Measurements from ENCODE around the gene CTTNBP2NL.
"Not testable (repeated sequence)": the region's sequence is repeated elsewhere in the genome, so short reads cannot be mapped to it uniquely, and the experiment has no call there.

DNA sequence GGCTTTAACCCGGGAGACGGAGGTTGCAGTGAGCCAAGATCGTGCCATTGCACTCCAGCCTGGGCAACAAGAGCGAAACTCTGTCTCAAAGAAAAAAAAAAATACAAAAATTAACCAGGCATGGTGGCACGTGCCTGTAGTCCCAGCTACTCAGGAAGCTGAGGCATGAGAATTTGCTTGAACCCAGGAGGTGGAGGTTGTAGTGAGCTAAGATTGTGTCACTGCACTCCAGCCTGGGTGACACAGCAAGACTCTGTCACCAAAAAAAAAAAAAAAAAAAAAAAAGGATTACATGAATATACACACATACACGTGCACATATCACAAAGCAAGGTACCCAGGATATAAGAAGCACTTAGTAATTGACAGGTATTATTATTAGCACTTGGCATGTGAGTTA, 4.7 kb downstream of the CTTNBP2NL start:
- TF ChIP-seq CTCF (IDR thresholded peaks at IDR 0.05); ZFX (IDR thresholded peaks at IDR 0.05; ENCODE audit: borderline replicate concordance): not testable (repeated sequence)

All from 22Rv1 (cell line).